ENCODE data around the gene SACM1L. TPM values are rescaled to one million over a fixed set of nuclear protein-coding genes. Genes with fewer than 3 reads are reported as not detected.

SACM1L gene
- total and polyA plus RNA-seq, 2 of the 8 experiments (the other 6 are each of a cell fraction or from before 2014, with no cell fraction given): 20.1 to 61.0 TPM

DNA sequence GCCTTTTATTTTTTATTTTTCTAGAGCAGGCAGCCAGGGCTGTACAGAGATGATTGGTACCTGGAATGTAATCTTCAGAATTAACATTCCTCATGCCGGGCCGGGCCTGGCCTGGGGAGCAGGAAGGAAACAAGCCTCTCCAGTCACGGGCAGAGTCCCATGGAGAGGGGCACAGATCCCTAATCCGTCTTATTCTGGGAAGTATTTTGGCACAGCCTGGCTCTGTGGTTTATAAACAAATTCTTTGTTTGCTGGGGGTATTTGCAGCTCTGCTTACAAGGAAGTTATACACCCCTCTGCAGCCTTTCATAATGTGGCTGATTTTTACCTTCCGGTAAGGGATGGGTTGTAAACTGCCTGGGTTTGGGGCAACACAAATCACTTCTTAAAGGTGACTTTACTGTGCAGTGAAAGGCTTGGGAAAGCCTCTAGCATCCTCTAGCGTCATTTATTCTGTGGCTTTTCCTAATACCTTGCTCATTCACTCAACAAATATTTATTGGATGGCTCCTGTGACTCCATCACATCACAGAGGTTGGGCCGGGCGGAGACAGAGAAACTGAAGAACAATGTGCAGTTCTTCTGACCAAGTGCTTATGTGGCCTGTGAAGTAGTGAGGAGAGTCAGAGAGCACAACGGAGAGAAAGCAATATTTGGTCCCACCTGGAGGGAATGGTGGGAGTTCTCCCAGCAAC lies 104.4 kb downstream of the SACM1L start:
- H3K27me3 ChIP-seq (replicated peaks in 1 of 4; ENCODE audit: control insufficient read depth in 3 of 4, extremely low read depth in 1 of 4, insufficient read depth in 3 of 4, low read length in 3 of 4): peaks cover 22 to 48% (median 41%) of the 10 kb centered on the region in 4 experiments
- H2BK12ac ChIP-seq (ENCODE audit: low read depth, low read length): no peak overlapping the region
- no peak overlapping the region for H3K18ac ChIP-seq (ENCODE audit: extremely low read depth, low read length)
- no peak for FAIRE-seq
- no peak overlapping the region for H2BK120ac ChIP-seq (replicated peaks; ENCODE audit: low read depth, low read length)
- no peak overlapping the region for H3K9ac ChIP-seq (replicated peaks in 1 of 4; ENCODE audit: extremely low read depth in 1 of 4, low read depth in 3 of 4, low read length in 3 of 4)
- no peak for DNase-seq (ENCODE audit: low read depth in 1 of 2, low spot score in 2 of 2)
- H3K4me2 ChIP-seq (ENCODE audit: insufficient read depth in 1 of 2, low read depth in 2 of 2, low read length in 2 of 2): no peak overlapping the region
- POLR2A ChIA-PET (ENCODE audit: partially characterized antibody): no interaction called here
- 81% methylated on average over 9 of the region's 9 CpGs; no CpG with 5 or more reads in 1 of the 2 experiments for WGBS, 2 experiments (ENCODE audit: extremely low coverage in 1 of 2, insufficient coverage in 1 of 2, insufficient read length in 1 of 2, insufficient replicate concordance in 2 of 2, low coverage in 1 of 2, low lambda C conversion rate in 2 of 2, missing lambda C conversion rate in 1 of 2)
- H3K23me2 ChIP-seq (ENCODE audit: low read depth, low read length): peaks cover 2% of the 10 kb centered on the region; the same call in 1 of the 2 replicates
- no peaks in the 10 kb centered on the region for H3K36me3 ChIP-seq (ENCODE audit: control insufficient read depth in 2 of 4, insufficient read depth in 4 of 4, low read length in 3 of 4)
- no peak overlapping the region for H3K23ac ChIP-seq (ENCODE audit: insufficient read length)
- CTCF ChIA-PET (ENCODE audit: partially characterized antibody): interaction anchor here (0.6 to 1.5 kb wide), 2 partner anchors 56 to 757 kb away, joined by 3 read pairs; no protein-coding TSS in a partner anchor
- no peaks in the 10 kb centered on the region for H3K79me2 ChIP-seq (ENCODE audit: control insufficient read depth in 1 of 2, insufficient read depth in 2 of 2, low read length in 2 of 2)
- no peak overlapping the region for H2BK5ac ChIP-seq (ENCODE audit: low read depth, low read length)
- no peak overlapping the region for H2AK5ac ChIP-seq (ENCODE audit: low read depth, low read length)
- no peak for TF ChIP-seq PHF8 (conservative IDR thresholded peaks at IDR 0.05; ENCODE audit: low read depth, low read length)
- TF ChIP-seq TEAD4 (IDR thresholded peaks at IDR 0.05; ENCODE audit: low read depth, low read length): no peak
- TF ChIP-seq RFX5 (IDR thresholded peaks at IDR 0.05; ENCODE audit: borderline replicate concordance, low read depth, low read length): no peak
- no peak for TF ChIP-seq RNF2 (IDR thresholded peaks at IDR 0.05; ENCODE audit: borderline replicate concordance, low read depth, low read length, missing control alignments, poor library complexity, severe bottlenecking)
- TF ChIP-seq ASH2L (IDR thresholded peaks at IDR 0.05; ENCODE audit: low read length): no peak
- no peak for TF ChIP-seq CBX5 (IDR thresholded peaks at IDR 0.05; ENCODE audit: low read depth, low read length)
- TF ChIP-seq CTBP2 (IDR thresholded peaks at IDR 0.05; ENCODE audit: borderline replicate concordance, insufficient read depth, insufficient read length, low read length): no peak
- no peak for TF ChIP-seq EP300 (IDR thresholded peaks at IDR 0.05; ENCODE audit: borderline replicate concordance in 1 of 2, low read depth in 2 of 2, low read length in 2 of 2)
- no peak for TF ChIP-seq SP4 (IDR thresholded peaks at IDR 0.05; ENCODE audit: low read length)
- TF ChIP-seq CEBPB (IDR thresholded peaks at IDR 0.05; ENCODE audit: low read depth, low read length): no peak
- no peak for TF ChIP-seq KDM5A (IDR thresholded peaks at IDR 0.05; ENCODE audit: low read length)
- no peak overlapping the region for H3K4ac ChIP-seq (replicated peaks; ENCODE audit: insufficient read length, low read depth, low read length)
- H3K14ac ChIP-seq (ENCODE audit: insufficient read length): no peak overlapping the region
- peaks cover 0 to 2% of the 10 kb centered on the region in 2 experiments for H4K20me1 ChIP-seq (replicated peaks in 1 of 2; ENCODE audit: control insufficient read depth in 1 of 2, insufficient read depth in 2 of 2, low read length in 2 of 2)
- no peaks in the 10 kb centered on the region for H3K79me1 ChIP-seq (ENCODE audit: low read depth, low read length)
- no peak overlapping the region for H3K27ac ChIP-seq (ENCODE audit: low read depth, low read length)
- H3K56ac ChIP-seq (replicated peaks; ENCODE audit: insufficient read length, low read depth, low read length): no peak overlapping the region
- peaks cover 0 to 3% (median 0%) of the 10 kb centered on the region in 4 experiments; a peak in 2 of 7 replicates for H3K4me1 ChIP-seq (replicated peaks in 1 of 4; ENCODE audit: control insufficient read depth in 3 of 4, insufficient read depth in 4 of 4, low read length in 3 of 4)
- no peak overlapping the region for H4K91ac ChIP-seq (replicated peaks; ENCODE audit: insufficient read length, low read length)
- no peak overlapping the region for H3K4me3 ChIP-seq (ENCODE audit: extremely low read depth in 1 of 4, insufficient read depth in 2 of 4, low read depth in 3 of 4, low read length in 4 of 4)
- no peak overlapping the region for H4K5ac ChIP-seq (ENCODE audit: insufficient read length, low read depth, low read length)
- no peak overlapping the region for H2BK15ac ChIP-seq (ENCODE audit: low read length)
- no peak overlapping the region for H2AFZ ChIP-seq (ENCODE audit: low read length)
- 0 out of 4 replicates have a peak, but pooled peaks cover 0 to 3% of the 10 kb centered on the region in 2 experiments for H3K9me3 ChIP-seq (ENCODE audit: insufficient read depth in 2 of 2, low read depth in 1 of 2, low read length in 1 of 2)
- H2BK20ac ChIP-seq (ENCODE audit: low read length): no peak overlapping the region
- H4K8ac ChIP-seq (ENCODE audit: extremely low read depth, insufficient read depth, low read length): no peak overlapping the region

Measured in H1 (cell line).